COR-L47 (cell line): ENCODE measurements around the gene ELOVL7.
"Not testable (repeated sequence)": the region's sequence is repeated elsewhere in the genome, so short reads cannot be mapped to it uniquely, and the experiment has no call there.

Source experiments
- DNase-seq: peaks from one replicate; lab custom pipeline; 2025; lab: John Stamatoyannopoulos, UW

ELOVL7 gene

DNA sequence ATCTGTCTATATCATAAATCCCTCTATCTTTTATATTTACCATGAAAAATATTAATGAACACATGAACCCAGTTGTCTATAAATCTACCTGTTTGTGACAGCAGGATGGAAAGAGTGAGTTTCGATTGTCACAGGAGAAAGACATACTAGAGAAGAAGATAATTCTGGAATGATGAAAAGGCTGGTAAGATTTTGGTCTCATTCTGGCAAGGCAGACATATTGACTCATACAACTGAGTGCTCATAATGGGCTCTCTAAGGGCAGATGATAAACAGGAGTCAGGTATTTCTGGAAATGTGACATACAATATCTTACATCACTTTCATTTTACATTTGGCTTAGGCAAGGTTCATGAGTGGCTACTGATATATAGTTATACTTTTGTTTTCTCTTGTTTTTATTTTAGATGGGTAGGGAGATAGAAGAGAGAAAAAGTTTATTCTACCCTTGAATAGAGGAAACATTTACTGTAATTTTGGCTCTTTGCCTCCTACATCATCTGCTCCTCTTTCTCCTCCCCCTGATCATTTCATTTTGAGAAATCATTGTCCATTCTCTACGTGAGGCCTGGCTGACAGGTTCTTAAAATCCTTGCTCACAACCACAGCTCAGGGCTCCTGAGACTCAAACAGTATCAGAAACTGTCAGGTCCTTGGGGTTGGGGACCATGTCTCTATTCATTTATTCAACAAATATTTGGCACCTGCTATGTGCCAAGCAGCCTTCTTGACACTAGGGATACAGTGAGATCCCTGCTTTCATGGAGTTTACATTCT lies 14.4 kb downstream of the ELOVL7 start:
- DNase-seq = no peak

DNA sequence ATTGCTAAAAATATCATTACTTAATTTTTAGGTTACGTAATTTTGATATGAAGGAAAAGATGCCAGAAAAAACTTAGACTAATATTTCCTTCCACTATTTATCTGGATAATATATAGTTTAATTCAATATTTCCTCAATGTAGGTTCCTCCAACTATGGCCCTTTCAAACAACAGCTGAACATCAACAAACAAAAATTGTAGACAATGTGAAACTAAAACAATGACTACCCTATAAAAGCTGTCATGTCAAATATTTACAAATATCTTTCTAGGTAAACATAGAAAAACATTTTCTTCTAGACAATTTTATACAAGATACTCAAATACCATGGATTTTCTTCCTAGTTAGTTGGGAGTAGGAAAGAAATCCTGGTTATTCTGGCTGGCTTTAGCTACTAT lies 16.9 kb downstream of the ELOVL7 start:
- DNase-seq = no peak

GRCh38 chr5:60826653-60827052 lies 17.4 kb downstream of the ELOVL7 start:
- DNase-seq = no peak

GRCh38 chr5:60823574-60823973 lies 20.5 kb downstream of the ELOVL7 start:
- no peak for DNase-seq

DNA sequence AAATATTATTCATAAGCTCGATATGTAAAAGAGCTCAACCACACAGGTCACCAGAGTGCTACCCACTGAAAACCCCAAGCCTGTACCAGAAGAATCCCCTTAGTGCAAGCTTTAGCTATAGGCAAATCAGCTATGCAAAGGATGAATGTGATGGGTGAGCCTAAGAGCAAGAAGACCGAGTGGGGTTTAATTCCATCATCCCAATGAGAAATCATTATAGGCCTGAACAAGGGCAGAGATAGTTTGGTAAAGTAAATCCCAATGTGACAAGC lies 21.8 kb downstream of the ELOVL7 start:
- no peak for DNase-seq

DNA sequence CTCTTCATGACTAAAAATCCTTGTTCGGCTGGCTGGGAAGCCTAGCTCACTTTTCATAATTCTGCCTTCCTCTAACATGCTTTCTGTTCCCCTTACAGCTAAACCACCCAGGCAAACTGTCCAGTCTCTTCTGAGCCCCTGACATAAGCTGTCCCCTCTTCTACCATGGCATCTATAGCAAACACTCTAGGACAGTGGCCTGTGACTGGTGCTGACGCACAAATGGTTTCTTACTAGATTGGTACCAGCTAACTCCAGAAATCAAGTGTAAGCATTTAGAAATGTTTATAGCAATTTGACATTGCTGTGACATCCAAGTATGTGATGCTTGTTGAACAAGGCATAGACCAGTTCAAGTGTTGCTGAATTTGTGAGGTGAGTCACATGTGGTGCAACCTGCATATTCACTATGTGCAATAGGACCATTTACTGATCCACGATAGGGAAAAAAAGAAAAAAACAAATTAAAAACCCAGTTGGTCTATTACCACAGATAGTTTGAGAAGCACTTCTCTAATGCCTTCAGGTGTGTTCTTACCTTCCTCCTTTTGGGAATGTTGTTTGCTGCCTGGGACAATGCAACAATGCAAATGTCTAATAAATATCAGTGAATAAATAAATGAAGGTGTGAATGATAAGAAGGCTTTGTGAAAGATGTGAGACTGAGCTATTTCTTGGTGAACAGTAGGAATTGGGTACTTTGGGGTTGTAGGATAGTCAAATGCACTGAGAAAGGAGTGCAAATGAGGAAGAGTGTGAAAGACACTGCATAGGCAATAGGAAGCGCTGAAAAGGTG lies 22.4 kb downstream of the ELOVL7 start:
- DNase-seq = no peak

DNA sequence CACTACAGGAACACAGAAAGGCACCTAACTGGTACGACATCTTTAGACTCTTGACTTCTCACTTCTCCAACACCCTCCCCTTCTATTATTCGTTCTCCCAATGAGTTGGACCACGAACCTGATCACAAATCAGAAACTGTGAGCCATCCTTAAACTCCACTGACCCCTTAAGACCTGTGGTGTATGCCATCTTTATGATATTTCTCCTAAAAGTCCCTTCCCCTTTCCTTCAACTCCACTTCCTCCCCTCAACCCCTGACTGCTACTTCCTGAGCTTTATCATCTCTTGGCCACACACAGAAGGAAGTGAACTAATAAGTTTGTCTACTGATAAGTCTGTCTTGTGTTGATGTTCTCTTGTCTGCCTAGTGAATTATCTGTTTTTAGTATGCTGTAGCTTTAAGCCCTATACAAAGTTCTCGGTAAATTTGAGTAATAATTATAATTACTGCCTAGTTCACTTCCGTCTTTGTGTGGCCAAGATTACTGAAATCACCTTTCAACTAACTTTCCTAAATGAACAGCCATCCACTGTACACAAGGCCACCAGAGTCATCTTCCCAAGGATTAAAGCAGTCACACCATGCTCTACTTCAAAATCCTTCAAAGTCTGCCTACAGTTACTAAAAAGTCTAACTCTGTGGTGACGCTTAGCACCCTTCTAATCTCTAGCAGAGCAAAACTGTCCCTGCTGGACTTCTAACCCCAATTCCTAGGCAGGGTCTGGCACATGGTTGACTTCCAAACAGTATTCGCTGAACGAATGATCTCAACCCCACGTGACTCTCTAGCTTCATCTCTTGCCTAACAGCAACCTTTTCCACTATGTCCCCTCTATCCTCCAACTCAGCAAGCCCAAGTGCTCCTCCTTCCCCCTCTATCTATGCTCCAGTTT lies 23.2 kb downstream of the ELOVL7 start:
- DNase-seq = no peak

DNA sequence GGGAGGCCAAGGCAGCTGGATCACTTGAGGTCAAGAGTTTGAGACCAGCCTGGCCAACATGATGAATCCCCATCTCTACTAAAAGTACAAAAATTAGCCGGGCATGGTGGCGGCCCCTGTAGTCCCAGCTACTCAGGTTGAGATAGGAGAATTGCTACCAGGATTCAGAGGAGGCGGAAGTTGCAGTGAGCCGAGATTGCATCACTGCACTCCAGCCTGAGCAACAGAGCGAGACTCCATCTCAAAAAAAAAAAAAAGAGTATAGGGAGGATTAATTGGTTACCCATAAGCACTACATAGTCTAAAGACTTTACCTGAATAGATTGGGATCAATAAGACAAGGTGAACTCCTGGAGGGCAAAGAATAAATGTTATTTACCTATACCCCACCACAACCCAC lies 27.9 kb downstream of the ELOVL7 start:
- DNase-seq = not testable (repeated sequence)

- DNase-seq = no peak
These were observed 29.6 kb downstream of the ELOVL7 start for GRCh38 chr5:60814498-60814897.

DNA sequence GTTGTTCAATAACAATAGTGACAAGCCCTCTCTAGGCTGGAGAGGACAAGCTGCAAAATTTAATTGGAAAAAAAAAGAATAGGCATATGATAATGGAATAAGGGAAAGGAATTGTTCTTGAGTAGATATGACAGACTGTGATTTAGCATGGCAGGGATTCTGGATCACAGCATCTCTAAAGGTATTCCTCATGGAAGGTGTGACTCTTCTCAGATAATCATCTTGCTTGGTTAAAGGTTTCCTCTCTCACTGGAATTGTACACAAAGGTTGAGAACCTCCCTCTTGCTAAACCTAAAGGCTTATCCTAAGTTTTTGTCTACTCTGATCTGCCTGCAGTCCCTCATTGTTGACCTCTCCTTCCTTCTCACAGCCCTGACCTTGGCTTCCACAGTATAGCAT lies 31.6 kb downstream of the ELOVL7 start:
- no peak for DNase-seq

DNA sequence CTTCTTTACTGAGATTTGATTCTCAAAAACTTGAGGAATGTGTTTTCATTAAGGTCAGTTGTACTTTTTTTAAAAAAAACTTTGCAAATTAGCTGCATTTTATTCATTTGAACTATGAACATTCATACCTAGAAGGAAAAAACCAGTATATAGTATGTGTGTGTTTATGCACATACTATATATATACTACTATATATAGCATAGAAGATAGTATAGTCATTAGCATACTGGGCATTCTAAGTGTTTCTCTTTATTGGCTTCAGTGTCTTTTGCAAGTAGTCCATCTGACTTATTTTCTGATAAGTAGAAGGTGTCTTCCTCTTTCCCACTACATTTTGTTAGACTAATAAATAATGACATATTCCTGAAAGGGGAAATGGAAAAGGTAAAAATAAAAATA lies 33.0 kb downstream of the ELOVL7 start:
- DNase-seq = no peak

GRCh38 chr5:60810438-60811085 lies 33.5 kb downstream of the ELOVL7 start:
- no peak for DNase-seq

DNA sequence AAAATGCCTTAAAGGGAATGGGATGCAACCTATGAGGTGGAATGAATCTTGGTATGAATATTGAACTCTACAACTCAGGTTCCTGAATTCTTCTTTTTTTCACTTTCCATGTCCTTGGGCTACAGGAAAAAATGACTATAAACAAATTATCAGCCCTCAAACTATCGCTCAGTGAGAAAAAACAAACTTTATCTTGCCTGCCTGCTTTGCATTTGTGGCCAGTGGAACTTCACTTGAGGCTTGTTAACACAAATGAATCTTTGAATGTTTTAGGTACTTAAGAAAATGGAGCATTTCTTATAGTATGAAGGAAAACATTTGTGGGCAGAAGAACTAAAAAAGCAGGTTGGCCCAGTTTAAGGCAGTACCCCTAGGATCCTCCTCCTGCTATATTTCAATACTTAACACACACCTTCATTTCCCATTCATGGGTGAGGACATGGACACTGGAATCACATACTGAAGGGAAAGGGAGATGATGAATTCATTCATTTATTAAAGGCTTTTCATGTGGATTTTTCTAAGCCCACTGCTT lies 34.1 kb downstream of the ELOVL7 start:
- no peak for DNase-seq

DNA sequence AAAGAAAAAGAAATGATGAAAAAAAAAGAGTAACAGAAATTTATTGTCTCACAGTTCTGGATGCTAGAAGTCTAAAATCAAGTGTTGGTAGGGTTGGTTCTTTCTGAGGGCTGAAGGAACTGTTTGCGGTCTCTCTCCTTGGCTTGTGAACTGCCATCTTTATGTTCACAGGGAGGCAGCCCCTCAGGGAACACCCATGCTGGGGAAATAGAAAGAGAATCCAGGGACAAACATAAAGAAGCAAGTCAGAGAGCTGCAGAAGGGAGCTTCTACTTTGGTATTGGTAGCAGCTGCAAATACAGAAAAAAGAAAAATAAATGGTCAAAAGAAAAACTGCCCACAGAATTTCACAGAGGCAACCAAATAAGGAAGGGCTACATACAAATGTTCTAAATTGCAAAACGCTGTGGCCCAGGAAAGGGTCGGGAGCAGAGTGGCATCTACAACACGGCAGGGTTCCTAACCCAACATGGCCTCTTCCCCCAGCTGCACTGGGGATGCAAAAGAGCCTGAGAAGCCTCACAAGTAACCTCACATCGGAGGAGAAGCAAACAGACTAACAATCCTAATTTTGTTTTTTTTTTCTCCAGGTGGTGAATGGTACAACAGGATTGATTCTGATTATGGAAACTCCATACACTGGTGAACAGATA lies 37.4 kb downstream of the ELOVL7 start:
- DNase-seq = no peak

GRCh38 chr5:60805463-60805862 lies 38.6 kb downstream of the ELOVL7 start:
- no peak for DNase-seq

DNA sequence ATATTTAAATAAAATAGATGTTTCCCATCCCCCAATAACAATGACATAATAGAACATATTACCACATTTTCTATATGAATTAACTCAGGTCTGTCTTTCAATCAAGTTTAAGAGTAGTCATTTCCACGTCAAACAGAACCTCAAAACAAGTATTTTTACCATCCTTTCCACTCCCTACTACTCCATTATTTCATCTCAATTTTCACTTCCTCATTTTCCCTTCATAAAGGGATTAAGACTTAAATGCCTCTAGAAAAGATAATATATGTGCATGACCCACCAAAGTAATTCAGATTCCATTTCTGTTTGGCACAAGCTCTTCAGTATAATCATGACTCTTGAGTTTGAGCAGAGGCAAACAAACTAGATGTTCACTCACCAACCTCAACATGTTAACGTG lies 40.4 kb downstream of the ELOVL7 start:
- DNase-seq = no peak

GRCh38 chr5:60802986-60803385 lies 41.1 kb downstream of the ELOVL7 start:
- DNase-seq = no peak

DNA sequence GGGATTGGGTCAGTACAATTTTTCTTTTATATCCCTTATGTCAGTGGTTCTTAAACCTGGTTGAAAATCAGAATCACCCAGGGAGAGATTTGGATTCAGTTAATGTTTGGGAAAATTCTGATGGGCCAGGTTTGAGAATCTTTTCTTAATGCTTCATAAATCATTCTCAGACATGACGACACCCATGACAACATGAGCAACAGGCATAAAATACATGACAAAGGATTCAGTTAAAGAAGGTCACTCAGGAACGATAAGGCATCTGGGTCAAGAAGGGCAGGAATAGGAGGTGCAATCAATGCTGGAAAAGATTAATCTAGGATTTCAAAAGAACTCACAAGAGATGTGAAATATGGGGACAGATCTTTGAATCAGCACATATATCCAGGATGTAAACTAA lies 41.8 kb downstream of the ELOVL7 start:
- no peak for DNase-seq

DNA sequence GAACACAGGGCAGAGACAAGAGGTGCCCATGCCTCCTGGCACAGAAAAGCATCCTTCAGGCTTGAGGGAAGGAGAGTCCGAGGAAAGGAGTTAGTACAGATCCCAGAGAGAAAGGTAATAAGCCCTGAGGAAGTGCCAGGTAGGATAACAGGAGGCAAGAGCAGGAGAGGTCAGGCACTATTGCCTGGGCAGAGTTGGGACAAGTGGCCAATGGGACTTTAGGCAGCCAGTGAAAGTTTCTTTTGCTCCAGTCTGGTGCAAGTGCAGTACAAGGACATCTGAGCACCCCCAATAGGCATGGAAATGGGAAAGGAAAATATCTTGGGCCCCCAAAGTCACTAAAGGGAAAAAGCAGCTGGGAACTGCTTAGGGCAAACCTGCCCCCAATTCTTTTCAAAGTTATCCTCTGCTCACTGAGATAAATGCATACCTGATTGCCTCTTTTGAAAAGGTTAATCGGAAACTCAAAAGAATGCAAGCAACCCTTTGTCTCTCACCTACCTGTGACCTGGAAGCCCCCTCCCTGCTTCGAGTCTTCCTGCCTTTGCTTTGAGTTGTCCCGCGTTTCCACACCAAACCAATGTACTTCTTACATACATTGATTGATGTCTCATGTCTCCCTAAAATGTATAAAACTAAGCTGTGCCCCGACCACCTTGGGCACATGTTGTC lies 46.5 kb downstream of the ELOVL7 start:
- DNase-seq = no peak

- not testable (repeated sequence) for DNase-seq
These were observed 48.6 kb downstream of the ELOVL7 start for GRCh38 chr5:60795424-60795950.

GRCh38 chr5:60794691-60795090 lies 49.4 kb downstream of the ELOVL7 start:
- no peak for DNase-seq
